ENCODE measurements around the gene COMMD9.

Gene COMMD9

DNA sequence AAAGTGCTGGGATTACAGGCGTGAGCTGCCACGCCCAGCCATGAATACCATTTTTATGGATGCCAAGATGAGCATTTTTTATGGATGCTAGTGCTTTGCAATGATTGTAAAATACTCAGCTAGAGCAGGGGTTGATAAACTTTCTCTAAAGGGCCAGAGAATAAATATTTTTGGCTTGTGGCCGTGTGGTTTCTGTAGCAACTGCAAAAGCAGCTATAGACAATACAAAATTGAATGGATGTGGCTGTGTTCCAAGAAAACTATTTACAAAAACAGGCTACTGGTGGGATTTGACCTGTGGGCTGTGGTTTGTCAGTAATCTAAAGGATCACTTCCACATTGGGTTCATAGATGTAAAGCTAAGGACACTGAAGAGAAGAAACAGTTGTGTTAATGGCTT is 56.0 kb downstream of the COMMD9 start:
- Histone ChIP-seq H3K9me3 (ENCODE audit: control insufficient read depth, low read length) (no peaks in the 10 kb centered on the region), H3K4me3 (ENCODE audit: low read length) (no peak overlapping the region), H3K36me3 (ENCODE audit: control insufficient read depth, insufficient read depth, low read length, severe bottlenecking) (peaks cover 29% of the 10 kb centered on the region), H3K9ac (ENCODE audit: low read length) (no peak overlapping the region), H3K27me3 (replicated peaks; ENCODE audit: control insufficient read depth, insufficient read depth, low read length) (no peaks in the 10 kb centered on the region), H3K4me1 (ENCODE audit: control insufficient read depth, insufficient read depth, low read length) (peaks cover 19% of the 10 kb centered on the region)
- DNase-seq (ENCODE audit: low read depth) = peak; percentile 12

- H3K36me3 ChIP-seq (ENCODE audit: control insufficient read depth, insufficient read depth, low read length, severe bottlenecking) = peaks cover 37% of the 10 kb centered on the region
- peak; percentile 80 for DNase-seq (ENCODE audit: low read depth)
- H3K9me3 ChIP-seq (ENCODE audit: control insufficient read depth, low read length) = no peaks in the 10 kb centered on the region
- H3K4me3 ChIP-seq (ENCODE audit: low read length) = peak overlapping the region; percentile 55
- peak overlapping the region; percentile 50 for H3K9ac ChIP-seq (ENCODE audit: low read length)
- H3K4me1 ChIP-seq (ENCODE audit: control insufficient read depth, insufficient read depth, low read length) = peaks cover 19% of the 10 kb centered on the region
- H3K27me3 ChIP-seq (replicated peaks; ENCODE audit: control insufficient read depth, insufficient read depth, low read length) = no peaks in the 10 kb centered on the region
Observed at GRCh38 chr11:36230779-36231699, 58.2 kb downstream of the COMMD9 start.

- Histone ChIP-seq H3K4me1 (ENCODE audit: control insufficient read depth, insufficient read depth, low read length) (peaks cover 19% of the 10 kb centered on the region), H3K27me3 (replicated peaks; ENCODE audit: control insufficient read depth, insufficient read depth, low read length) (no peaks in the 10 kb centered on the region), H3K9ac (ENCODE audit: low read length) (no peak overlapping the region), H3K36me3 (ENCODE audit: control insufficient read depth, insufficient read depth, low read length, severe bottlenecking) (peaks cover 37% of the 10 kb centered on the region), H3K9me3 (ENCODE audit: control insufficient read depth, low read length) (no peaks in the 10 kb centered on the region), H3K4me3 (ENCODE audit: low read length) (no peak overlapping the region)
- no peak for DNase-seq (ENCODE audit: low read depth)
Observed at GRCh38 chr11:36229091-36229705, 60.0 kb downstream of the COMMD9 start.

DNA sequence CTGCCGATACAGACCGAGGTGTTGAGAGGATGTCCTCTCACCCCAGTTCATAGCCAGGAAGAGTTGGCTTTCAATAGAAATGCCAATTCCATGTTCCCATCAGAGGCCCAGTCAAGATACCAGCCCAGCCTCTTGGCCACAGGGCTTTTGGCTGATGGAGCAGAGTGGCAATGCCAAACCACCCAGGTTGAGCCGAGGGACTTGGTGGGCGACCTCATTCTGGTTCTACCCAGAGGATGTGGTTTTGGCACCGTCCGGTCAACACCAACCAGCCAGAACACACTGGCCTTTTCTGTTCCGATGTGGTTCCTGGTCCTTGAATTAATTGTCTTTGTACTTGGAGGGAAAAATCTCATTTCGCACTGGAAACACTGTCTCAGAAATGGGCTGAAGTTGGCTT is 60.5 kb downstream of the COMMD9 start:
- DNase-seq (ENCODE audit: low read depth) = no peak
- H3K27me3 ChIP-seq (replicated peaks; ENCODE audit: control insufficient read depth, insufficient read depth, low read length) = no peaks in the 10 kb centered on the region
- H3K36me3 ChIP-seq (ENCODE audit: control insufficient read depth, insufficient read depth, low read length, severe bottlenecking) = peaks cover 37% of the 10 kb centered on the region
- H3K9ac ChIP-seq (ENCODE audit: low read length) = no peak overlapping the region
- H3K4me1 ChIP-seq (ENCODE audit: control insufficient read depth, insufficient read depth, low read length) = peaks cover 19% of the 10 kb centered on the region
- no peaks in the 10 kb centered on the region for H3K9me3 ChIP-seq (ENCODE audit: control insufficient read depth, low read length)
- H3K4me3 ChIP-seq (ENCODE audit: low read length) = no peak overlapping the region

- Histone ChIP-seq H3K9ac (ENCODE audit: low read length) (no peak overlapping the region), H3K9me3 (ENCODE audit: control insufficient read depth, low read length) (no peaks in the 10 kb centered on the region), H3K4me1 (ENCODE audit: control insufficient read depth, insufficient read depth, low read length) (peaks cover 27% of the 10 kb centered on the region), H3K4me3 (ENCODE audit: low read length) (no peak overlapping the region), H3K36me3 (ENCODE audit: control insufficient read depth, insufficient read depth, low read length, severe bottlenecking) (peaks cover 31% of the 10 kb centered on the region), H3K27me3 (replicated peaks; ENCODE audit: control insufficient read depth, insufficient read depth, low read length) (no peaks in the 10 kb centered on the region)
- DNase-seq (ENCODE audit: low read depth) = no peak
Observed at GRCh38 chr11:36227044-36227443, 62.2 kb downstream of the COMMD9 start.

- H3K27me3 ChIP-seq (replicated peaks; ENCODE audit: control insufficient read depth, insufficient read depth, low read length) = no peaks in the 10 kb centered on the region
Observed at GRCh38 chr11:36224209-36224882, 64.9 kb downstream of the COMMD9 start.

DNA sequence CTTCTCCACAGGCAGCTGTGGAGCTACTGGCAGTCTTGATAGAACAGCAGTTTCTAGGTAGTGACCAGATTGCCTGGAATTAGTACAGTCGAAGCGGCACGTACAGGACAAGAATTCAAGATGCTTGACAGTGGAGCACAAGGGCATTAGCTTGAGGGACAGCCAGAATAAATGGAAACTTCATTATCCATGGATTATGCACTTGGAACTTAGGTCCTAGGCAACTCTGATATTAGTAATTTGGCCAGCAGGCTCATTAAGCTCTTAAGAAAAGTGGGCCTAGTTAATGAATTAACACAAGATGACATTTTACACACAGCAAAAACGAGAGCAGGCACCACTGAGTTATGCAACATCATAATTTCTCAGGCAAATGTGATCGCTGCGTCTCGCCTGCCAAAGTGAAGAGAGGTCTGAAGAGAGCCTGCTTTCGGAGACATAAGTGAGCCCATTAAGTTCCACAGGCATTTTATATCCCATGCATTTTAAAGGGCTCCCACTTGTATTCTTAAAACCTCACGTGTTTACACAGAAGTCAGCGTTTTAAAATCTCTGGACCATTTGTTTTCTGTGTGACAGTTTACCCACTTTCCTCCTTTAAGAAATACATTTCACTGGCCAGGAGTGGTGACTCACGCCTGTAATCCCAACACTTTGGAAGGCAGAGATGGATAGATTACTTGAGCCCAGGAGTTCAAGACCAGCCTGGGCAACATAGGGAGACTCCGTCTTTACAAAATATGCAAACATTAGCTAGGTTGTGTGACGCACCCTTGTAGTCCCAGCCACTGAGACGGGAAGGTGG is 66.2 kb downstream of the COMMD9 start:
- H3K27me3 ChIP-seq (replicated peaks; ENCODE audit: control insufficient read depth, insufficient read depth, low read length) = no peaks in the 10 kb centered on the region
- peaks cover 10% of the 10 kb centered on the region for H3K36me3 ChIP-seq (ENCODE audit: control insufficient read depth, insufficient read depth, low read length, severe bottlenecking)
- H3K9me3 ChIP-seq (ENCODE audit: control insufficient read depth, low read length) = peaks cover 11% of the 10 kb centered on the region
- no peak for DNase-seq (ENCODE audit: low read depth)
- peak overlapping the region; percentile 35 for H3K9ac ChIP-seq (ENCODE audit: low read length)
- H3K4me1 ChIP-seq (ENCODE audit: control insufficient read depth, insufficient read depth, low read length) = peaks cover 12% of the 10 kb centered on the region
- peak overlapping the region; percentile 10 for H3K4me3 ChIP-seq (ENCODE audit: low read length)

More at GRCh38 chr11:36224209-36224882, 64.9 kb downstream of the COMMD9 start:
- Histone ChIP-seq H3K9ac (ENCODE audit: low read length) (no peak overlapping the region), H3K4me3 (ENCODE audit: low read length) (no peak overlapping the region), H3K36me3 (ENCODE audit: control insufficient read depth, insufficient read depth, low read length, severe bottlenecking) (peaks cover 22% of the 10 kb centered on the region), H3K4me1 (ENCODE audit: control insufficient read depth, insufficient read depth, low read length) (peaks cover 12% of the 10 kb centered on the region), H3K9me3 (ENCODE audit: control insufficient read depth, low read length) (peaks cover 11% of the 10 kb centered on the region)
- DNase-seq (ENCODE audit: low read depth) = no peak

All from adipocyte (in vitro differentiated cells).